Measurements from ENCODE around the gene CMTM6. TPM values are rescaled to one million over a fixed set of nuclear protein-coding genes. Genes with fewer than 3 reads are reported as not detected.

CMTM6 gene
- total and polyA plus RNA-seq, 7 experiments from 2014 or later: 24.1 to 61.1 (median 38.1) TPM

DNA sequence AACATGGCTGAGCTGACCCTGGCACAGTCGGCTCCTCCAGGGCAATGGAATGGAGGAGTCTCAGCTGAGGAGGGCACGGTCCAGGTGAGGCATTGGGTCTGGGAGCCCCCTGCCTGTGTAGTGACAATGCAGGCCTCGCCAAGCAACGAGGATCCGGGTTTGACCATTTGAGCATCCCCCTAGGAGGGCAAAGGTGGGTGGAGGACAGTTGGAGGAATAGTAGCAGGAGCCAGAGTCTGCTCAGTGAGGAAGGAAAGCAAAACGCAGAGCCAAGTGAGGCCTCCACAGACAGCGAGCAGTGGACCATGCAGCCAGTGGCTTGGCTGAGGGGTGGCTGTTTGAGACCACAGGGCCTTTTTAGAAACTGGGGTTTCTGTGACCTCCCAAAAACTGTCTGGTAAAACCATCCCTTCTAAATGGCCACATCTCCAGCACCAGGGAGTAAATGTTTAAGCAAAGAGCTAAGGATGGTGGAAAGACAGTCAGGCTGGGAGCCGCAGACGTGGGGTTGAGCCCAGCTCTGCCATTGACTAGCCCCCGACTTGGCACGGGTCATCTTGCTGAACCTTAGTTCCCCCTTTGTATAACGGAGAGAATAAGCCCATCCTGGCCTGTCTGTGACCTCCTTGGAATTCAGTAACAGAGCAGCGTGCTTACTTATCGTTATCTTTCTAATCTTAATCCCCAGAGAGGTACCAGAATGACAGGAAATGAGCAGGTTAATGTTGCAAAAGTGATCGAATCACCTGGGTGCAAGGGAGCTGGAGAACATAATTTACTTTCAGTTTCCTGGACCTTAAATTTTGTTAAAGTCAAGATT, 46.8 kb downstream of the CMTM6 start:
- peaks cover 56 to 67% of the 10 kb centered on the region in 2 donors for H3K4me1 ChIP-seq (ENCODE audit: control insufficient read depth in 2 of 2, insufficient read depth in 2 of 2, low read length in 2 of 2)
- H3K9me3 ChIP-seq (ENCODE audit: control insufficient read depth in 2 of 3, low read length in 3 of 3): no peaks in the 10 kb centered on the region
- Mint-ChIP-seq H3K9me3 (peaks cover 0 to 5% (median 0%) of the 10 kb centered on the region in 11 donors), H3K27me3 (no peaks in the 10 kb centered on the region), H3K4me1 (peaks cover 35 to 58% (median 52%) of the 10 kb centered on the region in 7 donors), H3K36me3 (peaks cover 15 to 43% (median 27%) of the 10 kb centered on the region in 5 donors), H3K4me3 (peak overlapping the region; percentile 65 to 91 (median 70)), H3K27ac (peak overlapping the region in 3 of 9 donors; percentile 94 to 100 (median 98))
- peaks cover 0 to 19% (median 0%) of the 10 kb centered on the region in 3 experiments for H3K36me3 ChIP-seq (ENCODE audit: control insufficient read depth in 2 of 3, insufficient read depth in 3 of 3, low read length in 3 of 3)
- no peak overlapping the region for H3K4me3 ChIP-seq (ENCODE audit: low read length)
- intact Hi-C loops (cut with micrococcal nuclease): no loop called here
- H3K27ac ChIP-seq (ENCODE audit: low read depth, low read length): peak overlapping the region; percentile 97
- ATAC-seq (no peak), DNase-seq (peak in 7 of 9 donors; percentile 31 to 61 (median 46))
- POLR2A ChIA-PET: interaction anchor here (0.8 to 11.9 kb wide), 15 partner anchors 9 to 79 kb away, joined by 3 to 304 read pairs (median 4); no protein-coding TSS in a partner anchor
- no peaks in the 10 kb centered on the region for H3K27me3 ChIP-seq (ENCODE audit: control insufficient read depth in 2 of 2, insufficient read depth in 2 of 2, low read length in 2 of 2)
- CTCF ChIA-PET: interaction anchor here (1.1 to 3.3 kb wide), 6 partner anchors 12 to 40 kb away, joined by 3 to 19 read pairs (median 4); no protein-coding TSS in a partner anchor

DNA sequence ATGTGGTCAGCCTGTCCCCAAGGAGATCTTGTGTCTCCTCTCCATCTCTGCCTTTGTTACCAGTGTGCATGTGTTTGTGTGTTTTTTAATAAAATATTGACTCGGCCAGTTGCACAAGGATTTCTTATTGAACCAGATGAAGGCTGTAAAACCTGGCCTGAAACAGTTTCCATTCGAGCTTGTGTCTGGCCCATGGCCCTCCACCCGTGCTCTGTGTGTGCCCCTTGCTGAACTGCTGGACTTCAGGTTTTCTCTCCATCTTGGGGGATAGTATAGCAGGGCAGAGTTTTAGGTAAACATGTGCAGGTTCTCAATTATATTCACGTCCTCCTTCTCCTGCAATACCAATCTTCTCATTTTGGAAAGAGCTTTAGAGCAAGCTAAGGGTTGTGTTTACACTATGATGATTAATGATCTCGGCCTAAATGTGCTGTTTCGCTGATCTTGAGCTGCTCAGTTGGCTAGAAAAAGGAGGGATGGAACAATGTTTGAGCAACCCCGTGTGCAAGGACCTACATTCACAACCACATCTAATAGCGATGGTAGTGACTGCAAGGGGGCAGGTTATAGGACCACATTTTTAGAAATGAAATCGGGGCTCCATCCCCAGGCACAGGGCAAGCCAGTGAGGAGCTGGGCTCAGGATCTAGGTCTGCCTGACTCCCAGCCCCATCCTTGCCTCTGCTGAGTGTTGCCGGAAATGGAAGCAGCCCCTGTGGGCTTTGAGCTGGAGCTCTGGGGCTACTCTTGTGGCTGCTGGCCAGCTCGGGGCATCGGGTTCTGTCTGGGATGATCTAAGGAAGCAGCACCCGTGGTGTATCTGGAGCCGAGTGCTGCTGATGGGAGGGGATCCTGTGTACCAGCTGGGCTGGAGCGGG, 47.7 kb downstream of the CMTM6 start:
- H3K27me3 ChIP-seq (ENCODE audit: control insufficient read depth in 2 of 2, insufficient read depth in 2 of 2, low read length in 2 of 2): no peaks in the 10 kb centered on the region
- intact Hi-C loops (cut with micrococcal nuclease): no loop called here
- no peak for ATAC-seq
- POLR2A ChIA-PET: interaction anchor here (1.0 to 11.9 kb wide), 10 partner anchors 8 to 64 kb away, joined by 3 to 304 read pairs (median 4); partner anchors contain the start of gene CMTM7
- peak overlapping the region in 6 of 10 donors; percentile 3 to 91 (median 72) for H3K4me3 Mint-ChIP-seq
- H3K27ac Mint-ChIP-seq: peak overlapping the region in 3 of 9 donors; percentile 94 to 100 (median 98)
- peaks cover 48 to 60% of the 10 kb centered on the region in 2 donors for H3K4me1 ChIP-seq (ENCODE audit: control insufficient read depth in 2 of 2, insufficient read depth in 2 of 2, low read length in 2 of 2)
- CTCF ChIA-PET: interaction anchor here (1.1 to 3.3 kb wide), 4 partner anchors 13 to 81 kb away, joined by 3 to 19 read pairs (median 4); no protein-coding TSS in a partner anchor
- no peak overlapping the region for H3K4me3 ChIP-seq (ENCODE audit: low read length)
- no peaks in the 10 kb centered on the region for H3K9me3 ChIP-seq (ENCODE audit: control insufficient read depth in 2 of 3, low read length in 3 of 3)
- H3K27me3 Mint-ChIP-seq: no peaks in the 10 kb centered on the region
- H3K4me1 Mint-ChIP-seq: peaks cover 27 to 67% (median 58%) of the 10 kb centered on the region in 7 donors
- DNase-seq: peak in 1 of 9 donors; percentile 13
- H3K9me3 Mint-ChIP-seq: peaks cover 0 to 5% (median 0%) of the 10 kb centered on the region in 11 donors
- H3K36me3 Mint-ChIP-seq: peaks cover 20 to 51% (median 34%) of the 10 kb centered on the region in 5 donors
- peaks cover 0 to 27% (median 0%) of the 10 kb centered on the region in 3 experiments for H3K36me3 ChIP-seq (ENCODE audit: control insufficient read depth in 2 of 3, insufficient read depth in 3 of 3, low read length in 3 of 3)
- peak overlapping the region; percentile 97 for H3K27ac ChIP-seq (ENCODE audit: low read depth, low read length)

DNA sequence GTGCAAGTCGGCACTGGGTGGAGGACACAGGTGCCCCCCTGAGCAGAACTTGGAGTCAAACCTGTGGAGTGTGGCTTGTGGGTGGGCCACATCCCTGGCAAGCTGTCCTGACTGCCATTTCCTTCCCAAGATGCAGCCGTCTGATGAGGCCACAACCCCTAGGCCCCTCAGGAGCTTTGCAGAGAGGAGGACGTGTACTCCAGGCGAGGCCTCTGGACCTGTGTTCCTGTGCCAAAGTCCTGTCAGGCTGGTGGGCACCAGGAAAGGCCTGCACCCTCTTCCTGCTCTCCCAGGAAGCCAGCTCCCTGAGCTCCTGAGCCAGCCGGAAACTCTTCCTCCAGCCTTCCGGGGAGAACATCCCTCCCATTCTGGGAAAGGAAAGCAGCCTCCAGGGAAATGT, 48.5 kb downstream of the CMTM6 start:
- H3K9me3 ChIP-seq (ENCODE audit: control insufficient read depth in 2 of 3, low read length in 3 of 3): no peaks in the 10 kb centered on the region
- POLR2A ChIA-PET: interaction anchor here (1.3 to 11.9 kb wide), 5 partner anchors 8 to 63 kb away, joined by 3 to 304 read pairs (median 4); partner anchors contain the start of gene CMTM7
- H3K27me3 ChIP-seq (ENCODE audit: control insufficient read depth in 2 of 2, insufficient read depth in 2 of 2, low read length in 2 of 2): no peaks in the 10 kb centered on the region
- no peak for ATAC-seq
- H3K4me3 Mint-ChIP-seq: no peak overlapping the region
- H3K36me3 Mint-ChIP-seq: peaks cover 20 to 58% (median 36%) of the 10 kb centered on the region in 5 donors
- intact Hi-C loops (cut with micrococcal nuclease): no loop called here
- peaks cover 39 to 52% of the 10 kb centered on the region in 2 donors for H3K4me1 ChIP-seq (ENCODE audit: control insufficient read depth in 2 of 2, insufficient read depth in 2 of 2, low read length in 2 of 2)
- peak overlapping the region in 4 of 9 donors; percentile 74 to 100 (median 91) for H3K27ac Mint-ChIP-seq
- H3K4me3 ChIP-seq (ENCODE audit: low read length): no peak overlapping the region
- peak in 1 of 9 donors; percentile 16 for DNase-seq
- H3K27ac ChIP-seq (ENCODE audit: low read depth, low read length): peak overlapping the region; percentile 97
- H3K9me3 Mint-ChIP-seq: peaks cover 0 to 5% (median 0%) of the 10 kb centered on the region in 11 donors
- no peaks in the 10 kb centered on the region for H3K27me3 Mint-ChIP-seq
- CTCF ChIA-PET: interaction anchor here (1.1 to 3.3 kb wide), 2 partner anchors 14 to 80 kb away, joined by 4 to 19 read pairs; no protein-coding TSS in a partner anchor
- H3K36me3 ChIP-seq (ENCODE audit: control insufficient read depth in 2 of 3, insufficient read depth in 3 of 3, low read length in 3 of 3): peaks cover 0 to 34% (median 1%) of the 10 kb centered on the region in 3 experiments
- H3K4me1 Mint-ChIP-seq: peaks cover 25 to 71% (median 61%) of the 10 kb centered on the region in 7 donors

GRCh38 chr3:32453346-32453745, 49.3 kb downstream of the CMTM6 start:
- ChIA-PET POLR2A (interaction anchor here (0.6 to 11.9 kb wide), 4 partner anchors 16 to 81 kb away, joined by 3 to 304 read pairs (median 75); partner anchors contain the start of gene CMTM7), CTCF (no interaction called here)
- Histone ChIP-seq H3K27ac (ENCODE audit: low read depth, low read length) (peak overlapping the region; percentile 54), H3K4me3 (ENCODE audit: low read length) (no peak overlapping the region), H3K36me3 (ENCODE audit: control insufficient read depth in 2 of 3, insufficient read depth in 3 of 3, low read length in 3 of 3) (peaks cover 0 to 41% (median 9%) of the 10 kb centered on the region in 3 experiments), H3K4me1 (ENCODE audit: control insufficient read depth in 2 of 2, insufficient read depth in 2 of 2, low read length in 2 of 2) (peaks cover 32 to 44% of the 10 kb centered on the region in 2 donors), H3K27me3 (ENCODE audit: control insufficient read depth in 2 of 2, insufficient read depth in 2 of 2, low read length in 2 of 2) (no peaks in the 10 kb centered on the region), H3K9me3 (ENCODE audit: control insufficient read depth in 2 of 3, low read length in 3 of 3) (no peaks in the 10 kb centered on the region)
- intact Hi-C loops (cut with micrococcal nuclease): loop anchor here in 1 of 2 donors (1.0 kb wide), 1 partner anchor 8 kb away; no protein-coding TSS in a partner anchor
- peaks cover 28 to 76% (median 62%) of the 10 kb centered on the region in 7 donors for H3K4me1 Mint-ChIP-seq
- H3K4me3 Mint-ChIP-seq: peak overlapping the region in 1 of 10 donors; percentile 9
- no peak for DNase-seq
- H3K9me3 Mint-ChIP-seq: peaks cover 0 to 4% (median 0%) of the 10 kb centered on the region in 11 donors
- no peaks in the 10 kb centered on the region for H3K27me3 Mint-ChIP-seq
- H3K36me3 Mint-ChIP-seq: peaks cover 22 to 65% (median 41%) of the 10 kb centered on the region in 5 donors
- peak overlapping the region in 5 of 9 donors; percentile 59 to 100 (median 88) for H3K27ac Mint-ChIP-seq
- ATAC-seq: no peak

DNA sequence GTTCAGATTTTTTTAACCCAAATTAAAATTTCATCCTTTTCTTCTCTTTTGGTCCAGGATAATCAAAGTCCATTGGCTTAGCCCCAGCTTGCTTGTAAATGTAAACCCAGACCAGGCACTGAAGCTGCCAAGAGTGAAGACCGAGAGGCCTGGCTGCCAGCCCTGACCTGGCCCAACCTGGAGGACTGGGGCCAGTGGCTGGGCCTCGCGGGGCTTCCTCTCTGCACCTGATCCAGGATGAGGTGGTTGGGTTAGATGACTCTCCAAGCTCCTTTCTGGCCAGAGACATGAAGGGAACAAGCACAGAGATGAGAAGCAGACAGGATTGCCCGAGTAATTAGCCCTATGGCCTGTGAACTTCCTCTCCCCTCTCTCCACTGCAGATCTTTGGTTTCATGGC, 50.6 kb downstream of the CMTM6 start:
- DNase-seq: peak in 1 of 9 donors; percentile 14
- H3K4me3 ChIP-seq (ENCODE audit: low read length): no peak overlapping the region
- Mint-ChIP-seq H3K9me3 (peaks cover 0 to 3% (median 0%) of the 10 kb centered on the region in 11 donors), H3K4me1 (peaks cover 27 to 76% (median 62%) of the 10 kb centered on the region in 7 donors), H3K27me3 (no peaks in the 10 kb centered on the region), H3K36me3 (peaks cover 28 to 75% (median 48%) of the 10 kb centered on the region in 5 donors), H3K27ac (peak overlapping the region in 5 of 9 donors; percentile 31 to 77 (median 52)), H3K4me3 (no peak overlapping the region)
- H3K27me3 ChIP-seq (ENCODE audit: control insufficient read depth in 2 of 2, insufficient read depth in 2 of 2, low read length in 2 of 2): no peaks in the 10 kb centered on the region
- H3K4me1 ChIP-seq (ENCODE audit: control insufficient read depth in 2 of 2, insufficient read depth in 2 of 2, low read length in 2 of 2): peaks cover 18 to 39% of the 10 kb centered on the region in 2 donors
- H3K36me3 ChIP-seq (ENCODE audit: control insufficient read depth in 2 of 3, insufficient read depth in 3 of 3, low read length in 3 of 3): peaks cover 0 to 41% (median 10%) of the 10 kb centered on the region in 3 experiments
- ChIA-PET POLR2A (interaction anchor here (0.6 to 11.9 kb wide), 3 partner anchors 9 to 213 kb away, joined by 3 to 145 read pairs (median 4); partner anchors contain the start of gene CMTM8), CTCF (interaction anchor here (1.6 kb wide), 1 partner anchor 37 kb away, joined by 5 read pairs; no protein-coding TSS in a partner anchor)
- no peaks in the 10 kb centered on the region for H3K9me3 ChIP-seq (ENCODE audit: control insufficient read depth in 2 of 3, low read length in 3 of 3)
- ATAC-seq: no peak
- intact Hi-C loops (cut with micrococcal nuclease): no loop called here
- no peak overlapping the region for H3K27ac ChIP-seq (ENCODE audit: low read depth, low read length)

Measured in naive thymus-derived CD4-positive, alpha-beta T cell (primary cell).